SKM-1 treated with dmso at 0.1 percent for 144 hours (cell line): ENCODE results near the gene OPCML.

Experiments
- DNase-seq: peaks from one replicate; lab custom pipeline; 2025; ENCODE audit not compliant: unreplicated experiment; lab: John Stamatoyannopoulos, UW

OPCML gene

DNA sequence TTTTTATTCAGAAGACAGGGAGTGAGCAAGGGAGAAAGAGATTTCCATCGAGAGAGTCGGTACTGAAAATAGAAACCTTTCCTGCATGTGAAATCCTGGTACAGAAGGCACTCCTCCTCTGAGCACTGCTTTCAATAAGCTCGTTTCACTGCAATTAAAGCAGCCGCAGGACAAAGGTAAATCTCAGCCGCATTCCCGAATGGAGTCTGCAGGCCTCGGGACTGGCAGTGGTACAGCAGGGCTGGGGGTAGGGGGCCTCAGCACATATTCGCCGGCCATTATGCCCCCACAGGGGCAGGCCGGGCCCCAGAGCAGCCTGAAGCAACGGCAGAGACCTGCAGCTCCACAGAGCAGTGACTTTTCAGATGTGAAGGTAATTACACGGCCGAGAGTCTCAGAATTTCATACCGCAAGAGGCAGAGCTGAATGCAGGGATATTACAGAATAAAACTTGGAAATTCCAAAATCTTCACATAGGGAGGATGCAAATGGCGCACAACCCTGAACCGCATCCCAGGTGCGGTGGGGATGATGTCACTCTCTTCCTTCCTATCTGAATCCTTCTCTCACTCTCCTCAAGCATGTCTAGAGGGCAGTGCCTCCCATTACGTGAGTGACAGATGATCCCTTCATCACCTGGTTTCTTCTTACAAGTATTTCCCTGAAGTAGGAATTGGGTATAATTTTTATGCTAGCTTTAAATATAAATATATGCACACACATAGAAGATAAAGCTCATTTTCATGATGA is 622.1 kb downstream of the OPCML start:
- no peak for DNase-seq

DNA sequence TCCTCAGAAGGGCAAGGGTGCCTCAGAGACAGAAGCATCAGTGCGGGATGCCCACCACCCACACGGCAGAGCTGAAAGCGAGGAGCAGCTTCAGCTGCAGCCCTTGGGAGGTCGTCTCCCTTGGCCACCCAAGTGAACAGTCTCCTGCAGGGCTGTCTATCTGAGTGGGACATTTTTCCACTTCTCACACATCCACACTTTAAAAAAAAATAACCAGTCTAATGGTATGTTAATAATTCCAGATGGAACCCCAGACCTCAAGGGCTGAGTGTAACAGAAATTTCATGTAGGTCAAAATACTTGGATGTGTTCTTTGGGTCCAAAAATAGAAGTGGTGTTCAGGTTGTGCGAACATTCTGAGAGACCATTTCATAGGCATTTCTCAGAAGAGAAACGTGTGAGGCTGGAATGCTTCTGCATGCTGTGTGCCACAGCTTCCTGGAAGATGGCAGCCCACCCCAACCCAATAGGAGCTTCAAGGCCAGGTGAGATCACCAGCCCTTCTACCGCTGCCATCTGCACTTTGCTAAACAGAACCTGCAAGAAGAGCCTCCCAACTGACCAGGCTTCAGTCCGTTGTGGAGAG is 623.2 kb downstream of the OPCML start:
- DNase-seq: no peak

GRCh38 chr11:132908414-132908810 is 623.9 kb downstream of the OPCML start:
- no peak for DNase-seq

DNA sequence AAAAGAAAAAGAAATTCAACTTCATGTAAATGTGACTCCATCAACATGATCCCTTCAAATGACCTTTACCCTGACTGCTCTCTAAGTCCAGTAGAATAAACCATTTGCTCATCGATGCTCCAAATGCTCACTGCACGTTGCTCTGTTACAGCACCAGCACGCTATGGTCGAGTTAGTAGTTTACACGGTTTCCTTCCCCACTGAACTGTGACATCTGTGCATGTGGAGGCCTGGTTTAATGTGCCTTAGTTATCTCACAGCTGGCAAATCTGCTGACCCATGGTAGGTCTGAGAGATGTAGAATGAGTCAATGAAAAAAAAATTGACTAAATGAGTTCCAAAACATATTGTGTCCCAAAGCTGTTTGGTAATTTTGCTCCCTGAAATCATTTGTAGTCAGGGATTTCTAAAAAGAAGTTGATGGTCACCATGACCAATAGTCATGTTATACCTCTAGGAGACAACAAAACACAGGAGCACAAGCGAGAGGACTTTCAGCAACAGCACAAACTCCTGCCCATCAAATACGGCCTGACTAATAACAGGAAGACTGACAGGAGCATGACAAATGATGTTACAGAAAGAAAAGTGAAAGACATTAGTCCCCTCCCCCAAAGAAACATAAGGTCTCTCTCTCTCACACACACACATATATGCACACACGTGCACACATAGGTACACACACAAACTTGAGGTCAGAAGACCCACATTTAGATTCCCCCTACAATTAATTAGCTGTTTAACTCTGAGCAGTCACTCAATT is 624.5 kb downstream of the OPCML start:
- no peak for DNase-seq

DNA sequence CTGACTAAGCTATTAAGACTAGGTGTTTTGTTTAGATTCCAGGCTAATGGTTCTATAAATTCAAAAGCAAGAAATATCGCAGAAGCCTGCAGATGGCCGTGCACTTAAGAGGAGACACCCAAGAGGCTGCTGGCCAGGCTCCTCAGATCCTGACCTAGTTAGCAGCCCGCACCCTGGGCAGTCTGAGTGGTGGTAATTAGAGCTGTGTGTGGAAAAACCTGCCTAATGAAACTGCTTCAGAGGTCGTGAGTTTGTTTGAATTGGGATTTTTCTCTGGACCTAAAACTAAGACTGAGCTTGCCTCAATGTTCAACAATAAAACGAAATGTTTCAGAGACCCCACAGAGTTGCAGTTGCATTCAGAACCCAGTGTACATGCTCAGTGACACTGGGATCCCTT is 627.7 kb downstream of the OPCML start:
- no peak for DNase-seq

GRCh38 chr11:132904091-132904490 is 628.2 kb downstream of the OPCML start:
- no peak for DNase-seq

DNA sequence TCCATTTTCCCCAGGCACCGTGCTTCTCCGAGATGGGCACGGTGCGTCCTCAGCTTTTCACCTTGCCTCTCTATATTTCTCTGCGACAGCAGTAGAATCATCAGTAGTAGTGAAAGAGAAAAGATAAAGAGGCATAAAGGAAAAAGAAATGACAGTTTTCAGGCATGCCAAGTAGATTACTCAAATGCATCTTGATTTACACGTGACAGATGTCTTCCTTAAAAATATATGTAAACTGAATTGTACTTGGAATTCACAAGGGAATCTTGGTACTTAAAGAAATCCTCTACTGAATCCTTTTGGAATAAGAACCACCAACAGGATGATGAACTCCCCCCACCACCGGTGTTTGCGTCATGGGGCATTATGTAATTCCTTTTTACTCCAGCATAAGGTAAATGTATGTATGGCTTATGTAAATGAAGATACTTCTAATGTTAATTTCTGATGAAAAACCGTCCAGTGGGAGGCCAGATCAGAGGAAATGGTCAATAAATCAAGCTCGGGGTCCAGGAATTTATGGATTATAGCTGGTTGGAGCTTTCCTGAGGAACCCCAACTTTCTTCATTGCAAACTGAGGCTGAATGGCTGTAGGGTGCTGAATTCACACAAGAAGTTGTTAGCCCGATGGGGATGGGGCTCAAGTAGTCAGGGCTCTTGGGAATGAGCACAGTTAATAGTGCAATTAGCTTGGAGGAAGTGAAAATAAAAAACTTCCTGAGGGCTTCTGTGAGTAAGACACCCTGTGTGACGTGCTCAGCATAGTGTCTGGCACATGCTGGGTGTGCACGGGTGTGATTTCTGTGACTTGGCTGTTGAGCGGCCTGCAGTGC is 630.4 kb downstream of the OPCML start:
- DNase-seq: no peak

- DNase-seq: no peak
These were observed 633.6 kb downstream of the OPCML start for GRCh38 chr11:132898676-132899075.

DNA sequence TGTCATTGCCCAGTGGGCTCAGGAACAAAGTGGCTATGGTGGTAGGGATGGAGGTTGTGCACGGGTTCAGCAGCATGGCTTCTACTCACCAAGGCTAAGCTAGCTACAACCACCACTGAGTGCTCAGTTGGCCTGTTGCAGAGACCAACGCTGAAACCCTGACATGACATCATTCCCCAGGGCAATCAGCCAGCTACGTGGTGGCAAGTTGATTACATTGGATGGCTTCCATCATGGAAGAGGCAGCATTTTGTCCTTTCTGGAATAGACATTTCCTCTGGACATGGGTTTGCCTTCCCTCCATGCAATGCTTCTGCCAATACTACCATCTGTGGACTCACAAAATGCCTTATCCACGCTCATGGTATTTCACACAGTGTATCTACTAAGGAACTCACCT is 634.3 kb downstream of the OPCML start:
- no peak for DNase-seq

DNA sequence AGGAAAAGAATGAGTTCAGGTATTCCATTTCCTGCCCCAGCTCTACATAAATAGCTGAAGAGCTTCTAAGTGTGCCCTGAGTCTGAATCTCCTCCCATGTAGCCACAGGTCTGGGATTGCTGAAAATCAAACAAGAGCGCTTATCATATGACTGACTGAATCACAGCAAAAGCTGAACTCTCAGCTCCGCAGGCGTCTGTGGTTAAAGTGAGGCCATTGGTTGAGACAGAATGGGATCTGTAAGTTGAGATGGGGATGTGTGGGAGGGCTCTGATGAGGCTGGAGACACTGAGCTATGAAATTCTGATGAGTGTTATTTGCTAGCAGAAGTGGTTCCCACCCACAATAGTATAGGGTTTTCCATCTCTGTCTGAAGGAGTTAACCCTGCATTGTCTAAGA is 637.0 kb downstream of the OPCML start:
- DNase-seq: no peak

DNA sequence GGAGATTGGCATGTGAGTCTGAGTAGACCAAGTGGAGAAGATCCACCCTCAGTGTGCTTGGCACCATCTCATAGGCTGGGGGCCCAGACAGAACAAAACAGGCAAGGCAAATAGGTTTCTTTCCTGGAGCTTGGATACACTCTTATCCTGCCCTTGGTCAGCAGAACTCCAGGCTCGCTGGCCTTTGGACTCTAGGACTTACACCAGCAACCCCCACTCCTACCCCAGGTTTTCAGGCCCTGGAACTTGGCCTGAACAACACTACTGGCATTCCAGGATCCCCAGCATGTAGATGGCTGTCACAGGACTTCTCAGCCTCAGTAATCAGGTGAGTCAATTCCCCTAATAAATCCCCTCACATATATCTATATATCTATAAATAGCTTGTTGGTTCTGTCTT is 637.7 kb downstream of the OPCML start:
- no peak for DNase-seq

GRCh38 chr11:132892876-132893275 is 639.4 kb downstream of the OPCML start:
- DNase-seq: no peak

- DNase-seq: no peak
These were observed 644.1 kb downstream of the OPCML start for GRCh38 chr11:132888226-132888625.

GRCh38 chr11:132886335-132886734 is 646.0 kb downstream of the OPCML start:
- no peak for DNase-seq

DNA sequence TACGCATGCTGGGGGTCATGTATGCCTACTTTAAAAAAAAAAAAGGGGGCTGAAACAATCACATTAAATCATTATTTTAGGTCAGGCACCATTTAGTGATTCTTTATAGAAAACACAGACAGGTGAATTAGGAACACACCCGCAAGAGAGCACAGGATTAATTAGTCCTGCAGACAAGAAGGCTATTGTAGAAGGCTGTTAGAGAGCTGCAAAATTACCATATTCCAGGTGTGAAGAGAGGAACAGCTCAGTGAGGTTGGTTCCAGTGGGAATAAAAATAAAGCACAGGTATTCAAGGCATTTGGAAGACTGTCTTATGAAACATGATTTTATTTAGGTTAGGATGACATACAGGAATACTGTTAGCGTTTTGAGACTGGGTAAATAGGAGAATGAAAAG is 649.1 kb downstream of the OPCML start:
- DNase-seq: no peak

- DNase-seq: no peak
These were observed 650.7 kb downstream of the OPCML start for GRCh38 chr11:132881622-132882021.

DNA sequence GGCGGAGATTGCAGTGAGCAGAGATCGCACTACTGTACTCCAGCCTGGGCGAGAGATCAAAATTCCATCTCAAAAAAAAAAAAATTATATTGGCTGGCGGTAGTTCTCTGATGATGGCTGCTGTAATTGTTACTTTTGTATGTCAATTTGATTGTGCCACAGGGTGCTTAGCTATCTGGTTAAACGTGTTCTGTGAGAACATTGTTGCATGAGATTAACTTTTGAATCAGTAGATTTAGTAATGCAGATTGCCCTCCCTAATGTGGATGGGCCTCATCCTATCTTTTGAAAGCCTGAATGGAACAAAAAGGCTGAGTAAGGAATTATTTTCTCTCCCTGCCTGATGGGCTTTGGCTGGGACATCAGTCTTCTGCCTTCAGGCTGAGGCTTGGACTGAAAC is 654.2 kb downstream of the OPCML start:
- DNase-seq: no peak

GRCh38 chr11:132876705-132877104 is 655.6 kb downstream of the OPCML start:
- DNase-seq: no peak

GRCh38 chr11:132876239-132876638 is 656.1 kb downstream of the OPCML start:
- DNase-seq: no peak

- DNase-seq: no peak
These were observed 657.7 kb downstream of the OPCML start for GRCh38 chr11:132874638-132875037.

- DNase-seq: no peak
These were observed 658.5 kb downstream of the OPCML start for GRCh38 chr11:132873841-132874240.
